GM10266 (cell line): ENCODE results near the gene RAPGEF2.

Experiments used
- DNase-seq: peaks from one replicate; pipeline ENCODE4 v3.0.0; 2012; ENCODE audit errors: extremely low spot score
- TF ChIP-seq, protein P1 (sequence below): IDR thresholded peaks from 2 replicates; pipeline ENCODE4 v1.5.1; 2012; ENCODE audit warnings: mild to moderate bottlenecking, low read depth; ENCODE audit not compliant: control insufficient read depth, insufficient read depth; ENCODE audit errors: missing control alignments

RAPGEF2 gene

DNA sequence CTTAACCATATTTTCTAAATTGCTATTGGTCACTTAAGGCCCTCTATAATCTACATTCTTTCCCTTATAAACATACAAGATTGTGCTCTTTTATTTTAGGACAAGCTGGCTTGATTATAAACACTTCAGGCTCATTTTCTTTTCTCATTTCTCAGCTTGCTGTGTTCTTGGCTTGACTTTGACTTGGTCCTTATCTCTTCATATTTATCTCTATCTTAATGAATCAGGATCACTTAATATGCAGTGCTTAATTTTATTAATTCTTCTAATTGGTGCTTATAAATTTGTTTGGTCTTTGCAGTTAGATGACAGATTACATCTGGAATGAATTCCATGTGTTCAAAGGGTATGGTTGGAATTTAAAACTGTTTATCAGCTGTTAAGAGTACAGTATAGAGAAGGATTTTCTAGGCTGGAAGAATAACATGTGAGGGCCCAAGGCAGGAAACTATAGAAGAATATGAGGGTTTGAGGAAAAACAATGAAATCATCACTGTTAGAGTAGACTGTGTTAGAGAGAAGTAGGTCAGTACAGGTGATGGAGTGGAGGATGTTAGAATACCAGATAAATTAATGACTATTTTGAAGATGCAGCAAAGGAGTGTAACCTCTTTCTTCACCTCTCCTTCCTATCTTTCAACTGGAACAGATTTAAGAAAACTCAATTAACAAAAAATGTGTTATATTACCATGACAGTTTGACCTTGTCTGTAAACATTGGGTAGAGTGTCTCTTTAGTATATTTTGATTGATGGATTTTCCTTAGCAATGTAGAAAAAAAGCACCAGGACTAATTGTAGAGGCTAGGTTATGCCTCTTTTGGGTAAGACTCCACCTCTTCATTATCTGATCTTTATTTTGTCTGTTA lies 169.6 kb downstream of the RAPGEF2 start:
- DNase-seq, result no peak
- TF ChIP-seq, protein P1, sequence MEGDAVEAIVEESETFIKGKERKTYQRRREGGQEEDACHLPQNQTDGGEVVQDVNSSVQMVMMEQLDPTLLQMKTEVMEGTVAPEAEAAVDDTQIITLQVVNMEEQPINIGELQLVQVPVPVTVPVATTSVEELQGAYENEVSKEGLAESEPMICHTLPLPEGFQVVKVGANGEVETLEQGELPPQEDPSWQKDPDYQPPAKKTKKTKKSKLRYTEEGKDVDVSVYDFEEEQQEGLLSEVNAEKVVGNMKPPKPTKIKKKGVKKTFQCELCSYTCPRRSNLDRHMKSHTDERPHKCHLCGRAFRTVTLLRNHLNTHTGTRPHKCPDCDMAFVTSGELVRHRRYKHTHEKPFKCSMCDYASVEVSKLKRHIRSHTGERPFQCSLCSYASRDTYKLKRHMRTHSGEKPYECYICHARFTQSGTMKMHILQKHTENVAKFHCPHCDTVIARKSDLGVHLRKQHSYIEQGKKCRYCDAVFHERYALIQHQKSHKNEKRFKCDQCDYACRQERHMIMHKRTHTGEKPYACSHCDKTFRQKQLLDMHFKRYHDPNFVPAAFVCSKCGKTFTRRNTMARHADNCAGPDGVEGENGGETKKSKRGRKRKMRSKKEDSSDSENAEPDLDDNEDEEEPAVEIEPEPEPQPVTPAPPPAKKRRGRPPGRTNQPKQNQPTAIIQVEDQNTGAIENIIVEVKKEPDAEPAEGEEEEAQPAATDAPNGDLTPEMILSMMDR, result no peak

DNA sequence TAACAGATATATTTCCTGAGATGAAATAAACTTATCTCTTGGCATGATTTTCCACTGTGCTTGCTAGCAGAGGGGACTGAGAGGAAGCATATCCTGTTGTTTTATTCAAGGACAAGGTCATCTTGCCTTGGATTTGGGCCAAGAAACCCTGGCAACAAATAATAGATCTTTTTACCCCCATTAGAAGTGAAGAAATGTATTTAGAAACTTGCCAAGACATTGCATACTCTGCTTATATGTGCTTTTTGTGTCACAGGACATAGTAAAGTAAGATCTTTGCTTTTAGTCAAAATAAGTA lies 170.2 kb downstream of the RAPGEF2 start:
- TF ChIP-seq, protein P1, result no peak
- no peak for DNase-seq

DNA sequence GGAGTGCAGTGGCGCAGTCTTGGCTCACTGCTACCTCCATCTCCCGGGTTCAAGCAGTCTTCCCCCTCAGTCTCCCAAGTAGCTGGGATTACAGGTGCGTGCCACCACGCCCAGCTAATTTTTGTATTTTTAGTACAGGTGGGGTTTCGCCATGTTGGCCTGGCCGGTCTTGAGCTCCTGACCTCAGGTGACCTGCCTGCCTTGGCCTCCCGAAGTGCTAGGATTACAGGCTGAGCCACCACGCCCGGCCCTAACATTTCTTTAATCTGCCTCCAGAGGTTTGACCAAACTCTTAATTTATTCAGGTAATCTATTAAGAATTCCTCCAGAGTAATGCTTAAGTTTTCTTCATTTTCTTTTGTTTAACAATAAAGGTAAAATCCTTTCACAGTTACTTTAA lies 171.0 kb downstream of the RAPGEF2 start:
- DNase-seq, result no peak
- TF ChIP-seq, protein P1, result no peak

DNA sequence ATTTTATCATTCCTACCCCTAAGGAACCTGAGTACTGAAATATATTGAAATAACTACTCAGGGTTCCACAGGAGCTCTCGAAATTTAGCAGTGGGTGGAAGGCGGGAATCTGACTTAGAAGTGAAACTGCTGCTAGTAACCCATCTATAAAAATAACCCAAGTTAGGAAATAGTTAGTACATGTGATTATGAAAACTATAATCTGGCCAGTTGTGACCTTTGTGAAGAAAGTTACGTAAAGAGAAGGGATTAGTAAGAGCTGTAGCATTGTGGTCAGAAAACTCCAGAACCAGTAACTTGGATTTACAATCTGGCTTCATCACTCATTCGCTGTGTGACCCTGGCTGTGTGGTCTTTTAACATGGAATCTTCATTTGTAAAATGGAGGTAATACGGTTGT lies 175.5 kb downstream of the RAPGEF2 start:
- TF ChIP-seq, protein P1, result no peak
- DNase-seq, result no peak

DNA sequence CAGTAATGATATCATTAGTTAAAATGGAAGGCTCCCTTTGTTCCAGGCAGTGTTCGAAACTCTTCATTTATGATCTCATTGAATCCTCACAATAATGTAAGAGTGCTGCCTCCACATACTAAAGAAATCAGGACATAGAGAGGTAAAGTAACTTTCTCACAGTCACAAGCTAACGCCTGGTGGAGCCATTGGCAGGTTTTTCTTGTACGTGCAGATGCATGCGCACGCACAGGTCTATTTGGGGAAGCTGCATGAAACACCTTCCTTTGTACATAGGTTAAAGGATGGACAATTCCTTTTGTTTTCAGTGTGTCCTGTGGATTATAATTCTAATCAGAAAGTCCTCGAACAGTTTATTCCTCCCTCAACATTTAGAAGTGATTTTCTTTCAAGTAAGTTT lies 176.2 kb downstream of the RAPGEF2 start:
- TF ChIP-seq, protein P1, result no peak

DNA sequence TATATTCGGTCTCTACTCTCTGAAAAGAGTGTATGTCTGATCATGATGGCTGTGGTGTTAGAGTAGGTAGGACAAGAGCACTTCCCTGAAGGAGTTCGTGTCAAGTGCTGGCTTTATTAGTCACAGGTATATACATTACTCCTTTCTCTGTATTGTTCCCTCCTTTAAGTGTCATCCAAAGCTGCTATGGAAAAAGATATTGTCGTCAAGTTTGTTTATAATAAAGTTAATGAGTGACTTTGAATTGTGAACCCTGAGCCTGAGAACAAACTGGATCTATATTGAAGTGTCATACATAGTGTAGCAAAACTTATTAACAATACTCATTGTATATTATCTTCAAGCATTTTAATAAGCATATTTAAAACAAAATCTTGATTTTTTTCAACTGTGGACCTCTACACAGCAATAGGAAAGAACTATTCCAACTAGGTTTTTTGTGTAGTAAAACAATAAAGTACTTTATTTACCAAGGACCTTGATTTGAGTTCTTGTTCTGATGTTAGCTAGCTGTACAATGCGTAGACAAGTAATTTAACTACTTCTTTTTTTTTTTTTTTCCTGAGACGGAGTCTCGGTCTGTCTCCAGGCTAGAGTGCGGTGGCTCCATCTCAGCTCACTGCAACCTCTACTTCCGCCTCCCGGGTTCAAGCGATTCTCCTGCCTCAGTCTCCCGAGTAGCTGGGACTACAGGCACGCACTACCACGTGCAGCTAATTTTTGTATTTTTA lies 177.7 kb downstream of the RAPGEF2 start:
- TF ChIP-seq, protein P1, result no peak
- DNase-seq, result no peak

More for the DNA sequence above, 176.2 kb downstream of the RAPGEF2 start:
- no peak for DNase-seq

DNA sequence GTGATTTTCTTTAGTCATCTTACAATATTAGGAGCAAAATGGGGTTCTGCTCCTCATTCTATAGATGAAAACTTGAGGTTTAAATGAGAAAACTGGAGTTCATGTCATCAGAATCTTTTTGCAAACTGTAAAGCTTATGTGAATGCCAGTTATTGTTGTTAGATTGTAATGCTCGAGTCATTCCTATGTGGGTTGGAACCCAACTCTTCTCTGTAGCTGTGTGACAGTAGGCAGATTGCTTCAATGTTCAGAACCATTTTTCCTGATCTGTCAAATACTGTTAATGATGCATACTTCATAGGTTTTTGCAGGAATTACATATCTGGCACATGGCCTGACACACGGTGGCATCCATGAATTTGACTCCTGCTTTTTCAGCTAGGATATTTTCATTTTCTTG lies 178.9 kb downstream of the RAPGEF2 start:
- TF ChIP-seq, protein P1, result no peak
- DNase-seq, result no peak
